ENCODE measurements around the gene THBS3.
"Not testable (repeated sequence)": the region's sequence is repeated elsewhere in the genome, so short reads cannot be mapped to it uniquely, and the experiment has no call there.

THBS3 gene

GRCh38 chr1:155226910-155227260 is 19.2 kb upstream of the THBS3 start:
- no peak for DNase-seq (ENCODE audit: low spot score)
- TF ChIP-seq CTCF (conservative IDR thresholded peaks at IDR 0.05; ENCODE audit: low read depth), result peak; percentile 35; the same call in 1 of the 2 replicates
- CTCF ChIA-PET, result interaction anchor here (0.8 to 2.8 kb wide), 3 partner anchors 9 to 23 kb away, joined by 3 to 22 read pairs (median 13); partner anchors contain the start of gene THBS3
- POLR2A ChIA-PET (ENCODE audit: low non-redundant PET), result interaction anchor here (0.6 to 1.2 kb wide), 4 partner anchors 14 to 24 kb away, joined by 3 to 4 read pairs (median 4); a partner anchor contains a TSS
- peak overlapping the region; percentile 90 for H3K27ac ChIP-seq

- ChIA-PET CTCF (interaction anchor here (0.8 to 2.8 kb wide), 3 partner anchors 10 to 24 kb away, joined by 3 to 22 read pairs (median 13); partner anchors contain the start of gene THBS3), POLR2A (ENCODE audit: low non-redundant PET) (interaction anchor here (0.6 to 1.2 kb wide), 4 partner anchors 15 to 23 kb away, joined by 3 to 4 read pairs (median 4); a partner anchor contains a TSS)
- DNase-seq (ENCODE audit: low spot score), result peak; percentile 73
- peak overlapping the region; percentile 90 for H3K27ac ChIP-seq
- TF ChIP-seq CTCF (conservative IDR thresholded peaks at IDR 0.05; ENCODE audit: low read depth), result peak; percentile 67
Observed at GRCh38 chr1:155226188-155226909, 18.7 kb upstream of the THBS3 start.

- POLR2A ChIA-PET (ENCODE audit: low non-redundant PET); DNase-seq (ENCODE audit: low spot score): not testable (repeated sequence)
- H3K27ac ChIP-seq, result peak overlapping the region; percentile 90
- CTCF ChIA-PET, result interaction anchor here (1.1 to 2.2 kb wide), 3 partner anchors 18 to 52 kb away, joined by 5 to 22 read pairs (median 7); partner anchors contain the start of genes KRTCAP2 and THBS3
Observed at GRCh38 chr1:155225404-155225759, 17.7 kb upstream of the THBS3 start.

GRCh38 chr1:155223047-155223446 is 15.3 kb upstream of the THBS3 start:
- no peak for DNase-seq (ENCODE audit: low spot score)
- H3K27ac ChIP-seq, result no peak overlapping the region
- ChIA-PET CTCF (no interaction called here), POLR2A (ENCODE audit: low non-redundant PET) (no interaction called here)
- TF ChIP-seq CTCF (conservative IDR thresholded peaks at IDR 0.05; ENCODE audit: low read depth), result no peak

- peak overlapping the region; percentile 51 for H3K27ac ChIP-seq
- DNase-seq (ENCODE audit: low spot score); POLR2A ChIA-PET (ENCODE audit: low non-redundant PET); CTCF ChIA-PET: not testable (repeated sequence)
Observed at GRCh38 chr1:155220211-155220965, 12.7 kb upstream of the THBS3 start.

- CTCF ChIA-PET, result interaction anchor here (0.7 kb wide), 1 partner anchor 12 kb away, joined by 3 read pairs; no protein-coding TSS in a partner anchor
- DNase-seq (ENCODE audit: low spot score), result no peak
- POLR2A ChIA-PET (ENCODE audit: low non-redundant PET), result no interaction called here
- peak overlapping the region; percentile 37; the same call in 1 of the 2 replicates for H3K27ac ChIP-seq
- no peak for TF ChIP-seq CTCF (conservative IDR thresholded peaks at IDR 0.05; ENCODE audit: low read depth)
Observed at GRCh38 chr1:155219592-155220031, 11.9 kb upstream of the THBS3 start.

- H3K27ac ChIP-seq, result peak overlapping the region; percentile 37; the same call in 1 of the 2 replicates
- TF ChIP-seq CTCF (conservative IDR thresholded peaks at IDR 0.05; ENCODE audit: low read depth), result no peak
- DNase-seq (ENCODE audit: low spot score), result no peak
- ChIA-PET CTCF (interaction anchor here (0.7 kb wide), 1 partner anchor 12 kb away, joined by 3 read pairs; no protein-coding TSS in a partner anchor), POLR2A (ENCODE audit: low non-redundant PET) (no interaction called here)
Observed at GRCh38 chr1:155218854-155219591, 11.3 kb upstream of the THBS3 start.

- DNase-seq (ENCODE audit: low spot score); CTCF ChIA-PET; H3K27ac ChIP-seq; POLR2A ChIA-PET (ENCODE audit: low non-redundant PET): not testable (repeated sequence)
Observed at GRCh38 chr1:155214702-155215101, 7.0 kb upstream of the THBS3 start.

- CTCF ChIA-PET; POLR2A ChIA-PET (ENCODE audit: low non-redundant PET); DNase-seq (ENCODE audit: low spot score); H3K27ac ChIP-seq: not testable (repeated sequence)
Observed at GRCh38 chr1:155212051-155212440, 4.3 kb upstream of the THBS3 start.

- H3K27ac ChIP-seq; POLR2A ChIA-PET (ENCODE audit: low non-redundant PET); DNase-seq (ENCODE audit: low spot score): not testable (repeated sequence)
- CTCF ChIA-PET, result interaction anchor here (1.1 kb wide), 1 partner anchor 18 kb away, joined by 5 read pairs; no protein-coding TSS in a partner anchor
Observed at GRCh38 chr1:155211381-155212050, 3.8 kb upstream of the THBS3 start.
